GM20431 (cell line): ENCODE results near the gene TLE4.
"Not testable (repeated sequence)": the region's sequence is repeated elsewhere in the genome, so short reads cannot be mapped to it uniquely, and the experiment has no call there.

Experiments used
- in situ Hi-C: fragments of 300-500 bp; cut with MseI, MboI; formaldehyde crosslinking; loops from one replicate; pipeline ENCODE4 v1.15.0; 2020; ENCODE audit warnings: low sequenced_read_pairs; ENCODE audit not compliant: unreplicated experiment

TLE4 gene

DNA sequence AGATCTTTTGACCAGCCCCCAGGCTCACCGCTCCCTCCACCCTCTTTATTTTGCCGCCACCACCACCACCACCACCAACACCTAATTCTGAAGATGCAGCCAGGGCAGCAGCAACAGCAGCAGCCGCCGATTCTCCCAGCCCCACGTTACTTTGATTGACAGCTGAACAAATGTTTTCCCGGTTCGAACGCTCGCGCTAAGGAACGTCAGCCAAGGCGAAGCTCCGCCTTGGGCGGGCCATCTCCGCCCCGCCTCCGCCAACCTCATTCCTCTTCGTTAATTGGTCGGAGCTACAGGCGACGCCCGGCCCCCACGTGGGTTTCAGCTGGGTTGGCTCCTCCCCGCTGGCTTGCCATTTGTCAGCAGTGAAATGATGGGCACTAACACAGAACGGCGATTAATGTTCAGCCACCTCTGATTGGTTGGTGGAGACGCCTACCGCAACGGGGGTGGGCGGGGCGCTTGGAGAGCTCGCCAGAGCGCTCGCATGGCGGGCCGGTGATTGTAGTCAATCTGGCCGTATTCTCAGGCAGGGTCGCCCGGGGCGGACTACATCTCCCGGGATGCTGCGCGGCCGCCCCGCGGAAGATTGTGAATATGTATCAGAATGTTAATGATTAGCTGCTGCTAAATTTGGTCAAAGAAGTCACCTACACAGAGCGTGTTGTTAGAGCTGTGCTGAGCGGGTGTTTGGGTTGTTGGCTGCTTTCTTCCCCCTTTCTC, at the start of gene TLE4:
Gene TLE4, plus strand, starts transcription at position 657 of the 723 bp plus-strand sequence. CDS start 826 bp downstream, outside the sequence.
- in situ Hi-C loops = no loop called here

DNA sequence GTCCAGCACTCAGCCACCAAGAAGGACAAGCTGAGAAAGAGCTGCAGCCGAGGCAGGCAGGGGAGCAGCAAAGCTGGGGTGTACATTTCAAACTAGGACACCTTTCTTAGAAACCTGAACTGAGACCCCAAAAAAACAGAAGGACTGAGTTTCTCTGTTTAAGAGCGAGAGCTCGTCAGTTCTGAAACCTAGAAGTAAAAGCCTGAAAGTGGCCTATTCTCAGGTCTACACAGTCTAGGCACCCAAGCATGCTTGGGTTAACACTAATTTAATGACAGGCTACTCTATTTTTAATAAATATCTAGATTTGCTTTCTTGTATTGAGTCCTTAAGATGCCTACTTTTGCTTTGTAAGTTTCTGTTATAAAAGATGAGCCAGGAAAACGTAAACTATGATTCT, 49.0 kb upstream of the TLE4 start:
- in situ Hi-C loops = no loop called here

- in situ Hi-C loops = no loop called here
These were observed 47.5 kb upstream of the TLE4 start for GRCh38 chr9:79524266-79524665.

- in situ Hi-C loops = no loop called here
These were observed 45.6 kb upstream of the TLE4 start for GRCh38 chr9:79526149-79526672.

DNA sequence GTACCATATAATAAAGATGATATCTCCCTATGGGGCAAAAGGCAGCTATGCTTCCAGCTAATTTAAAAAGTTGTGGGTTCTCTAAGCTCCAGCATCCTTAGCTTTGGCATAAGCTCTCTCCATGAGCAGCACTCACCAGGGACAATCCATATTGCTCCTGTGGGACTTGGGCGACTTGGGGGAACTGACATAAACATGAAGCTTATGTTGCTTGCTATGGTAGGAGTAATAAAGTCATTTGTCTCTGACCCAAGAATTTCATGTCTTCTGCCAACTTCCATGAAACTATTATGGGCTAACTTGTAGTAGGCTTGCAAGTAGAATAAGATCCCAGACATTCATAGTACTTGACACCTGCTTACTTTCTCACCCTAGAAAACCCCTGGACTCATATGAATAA, 36.2 kb upstream of the TLE4 start:
- in situ Hi-C loops = no loop called here

GRCh38 chr9:79537838-79538237, 33.9 kb upstream of the TLE4 start:
- in situ Hi-C loops = no loop called here

- in situ Hi-C loops = no loop called here
These were observed 28.8 kb upstream of the TLE4 start for GRCh38 chr9:79542735-79543620.

DNA sequence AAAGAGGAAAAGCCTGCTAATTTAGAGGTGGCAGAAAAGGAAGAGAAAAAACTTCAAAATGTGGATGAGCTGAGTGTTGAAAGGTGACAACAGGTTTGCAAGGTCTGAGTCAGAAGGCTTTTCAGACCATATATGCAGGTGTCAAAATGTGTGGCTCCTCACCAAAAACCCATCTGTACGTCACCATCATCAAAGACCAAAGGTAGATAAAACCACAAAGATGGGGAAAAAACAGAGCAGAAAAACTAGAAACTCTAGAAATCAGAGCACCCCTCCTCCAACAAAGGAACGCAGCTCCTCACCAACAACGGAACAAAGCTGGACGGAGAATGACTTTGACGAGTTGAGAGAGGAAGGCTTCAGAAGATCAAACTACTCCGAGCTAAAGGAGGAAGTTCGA, 27.4 kb upstream of the TLE4 start:
- in situ Hi-C loops = not testable (repeated sequence)

GRCh38 chr9:79551586-79551985, 20.2 kb upstream of the TLE4 start:
- in situ Hi-C loops = no loop called here

- in situ Hi-C loops = no loop called here
These were observed 19.8 kb upstream of the TLE4 start for GRCh38 chr9:79551994-79552393.

DNA sequence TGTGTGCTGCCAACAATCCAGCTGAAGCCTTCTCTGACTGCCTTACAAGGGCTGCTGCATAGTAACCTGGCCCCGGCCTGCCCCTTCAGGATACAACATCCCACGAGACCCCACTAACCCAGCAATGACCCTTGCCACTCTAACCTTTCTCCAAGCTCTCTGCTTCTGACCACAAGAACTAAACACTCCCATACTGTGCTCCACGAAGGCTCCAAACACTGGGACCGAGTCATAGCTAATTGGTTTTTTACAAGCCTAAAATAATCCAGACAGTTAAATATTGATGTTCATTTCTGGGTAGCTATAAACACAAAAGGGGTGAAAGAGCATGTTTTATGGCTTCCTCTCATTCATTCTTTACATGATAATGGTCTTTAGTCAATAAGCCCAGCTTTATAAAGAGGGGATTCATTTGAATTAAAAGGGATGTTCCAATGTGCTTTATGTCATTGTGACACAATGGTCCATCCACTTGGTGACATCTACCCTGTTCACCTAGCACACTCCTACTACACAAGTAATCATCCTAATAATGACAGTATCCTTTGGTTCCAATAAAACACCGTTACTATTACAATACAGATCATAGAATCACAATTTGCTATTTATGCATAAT, 16.2 kb upstream of the TLE4 start:
- in situ Hi-C loops = no loop called here

- in situ Hi-C loops = no loop called here
These were observed 12.1 kb upstream of the TLE4 start for GRCh38 chr9:79559495-79560181.

GRCh38 chr9:79562749-79563386, 8.9 kb upstream of the TLE4 start:
- in situ Hi-C loops = no loop called here

- in situ Hi-C loops = no loop called here
These were observed 7.7 kb upstream of the TLE4 start for GRCh38 chr9:79564105-79564504.

GRCh38 chr9:79565245-79565644, 6.5 kb upstream of the TLE4 start:
- in situ Hi-C loops = no loop called here

GRCh38 chr9:79567671-79568098, 4.1 kb upstream of the TLE4 start:
- in situ Hi-C loops = no loop called here

- in situ Hi-C loops = no loop called here
These were observed 3.2 kb upstream of the TLE4 start for GRCh38 chr9:79568337-79569101.

- in situ Hi-C loops = no loop called here
These were observed 1.8 kb upstream of the TLE4 start for GRCh38 chr9:79569814-79570447.
